H9 (cell line): ENCODE measurements around the gene CCS. TPM values are rescaled to one million over a fixed set of nuclear protein-coding genes. Genes with fewer than 3 reads are reported as not detected.

Experiments
- DNase-seq: peaks from one replicate; pipeline ENCODE4 v3.0.0-alpha.2; 2017
- H2AFZ ChIP-seq: one replicate; pipeline ENCODE4 v1.6.1; 2013; ENCODE audit warnings: mild to moderate bottlenecking, low read length, control low read depth, moderate library complexity
- H2AK5ac ChIP-seq: 2 replicates; pipeline ENCODE4 v1.6.1; 2013; ENCODE audit warnings: low read length, control low read depth, mixed read lengths; ENCODE audit not compliant: insufficient read length
- H2BK120ac ChIP-seq: one replicate; pipeline ENCODE4 v1.6.1; 2013; ENCODE audit warnings: low read depth, mild to moderate bottlenecking, low read length, control low read depth, inconsistent platforms; ENCODE audit not compliant: poor library complexity, severe bottlenecking
- H2BK12ac ChIP-seq: 2 replicates; pipeline ENCODE4 v1.6.1; 2013; ENCODE audit warnings: low read length, control low read depth, mixed read lengths, low read depth; ENCODE audit not compliant: insufficient read length
- H2BK15ac ChIP-seq: 2 replicates; pipeline ENCODE4 v1.6.1; 2013; ENCODE audit warnings: low read depth, low read length, control low read depth
- H2BK20ac ChIP-seq: one replicate; pipeline ENCODE4 v1.6.1; 2013; ENCODE audit warnings: low read depth, mild to moderate bottlenecking, low read length, control low read depth, inconsistent platforms; ENCODE audit not compliant: poor library complexity, severe bottlenecking
- H2BK5ac ChIP-seq: 2 replicates; pipeline ENCODE4 v1.6.1; 2013; ENCODE audit warnings: low read length, control low read depth, mixed read lengths; ENCODE audit not compliant: insufficient read length
- H3K14ac ChIP-seq: 2 replicates; pipeline ENCODE4 v1.6.1; 2013; ENCODE audit warnings: low read length, control low read depth; ENCODE audit not compliant: insufficient read depth
- H3K18ac ChIP-seq: 2 replicates; pipeline ENCODE4 v1.6.1; 2013; ENCODE audit warnings: low read depth, mild to moderate bottlenecking, mixed read lengths, low read length, control low read depth; ENCODE audit not compliant: insufficient read length
- H3K23ac ChIP-seq: 2 replicates; pipeline ENCODE4 v1.6.1; 2013; ENCODE audit warnings: low read length, control low read depth, mixed read lengths, low read depth; ENCODE audit not compliant: insufficient read length
- H3K23me2 ChIP-seq: 2 replicates; pipeline ENCODE4 v1.6.1; 2013; ENCODE audit warnings: low read depth, mild to moderate bottlenecking, mixed read lengths, low read length, control low read depth; ENCODE audit not compliant: insufficient read length, poor library complexity, severe bottlenecking
- H3K27ac ChIP-seq: 2 replicates; pipeline ENCODE4 v1.5.1; 2013; ENCODE audit warnings: low read length, control low read depth, mixed read lengths, low read depth; ENCODE audit not compliant: insufficient read length
- H3K27me3 ChIP-seq: 2 replicates; pipeline ENCODE4 v1.6.1; 2013; ENCODE audit warnings: low read length, control low read depth, inconsistent platforms; ENCODE audit not compliant: insufficient read depth
- H3K4ac ChIP-seq: 2 replicates; pipeline ENCODE4 v1.6.1; 2013; ENCODE audit warnings: low read depth, mild to moderate bottlenecking, control low read depth, inconsistent platforms, low read length, moderate library complexity
- H3K4me1 ChIP-seq: 2 replicates; pipeline ENCODE4 v1.6.1; 2013; ENCODE audit warnings: low read length, control low read depth, inconsistent platforms; ENCODE audit not compliant: insufficient read depth
- H3K4me2 ChIP-seq: 2 replicates; pipeline ENCODE4 v1.6.1; 2013; ENCODE audit warnings: low read length, control low read depth, mixed read lengths; ENCODE audit not compliant: insufficient read length, insufficient read depth
- H3K56ac ChIP-seq: 2 replicates; pipeline ENCODE4 v1.6.1; 2013; ENCODE audit warnings: low read depth, mild to moderate bottlenecking, mixed read lengths, low read length, control low read depth; ENCODE audit not compliant: insufficient read length
- H3K79me1 ChIP-seq: 2 replicates; pipeline ENCODE4 v1.6.1; 2013; ENCODE audit warnings: low read depth, mild to moderate bottlenecking, moderate library complexity, low read length, control low read depth, inconsistent platforms; ENCODE audit not compliant: insufficient read depth, poor library complexity, severe bottlenecking
- H3K79me2 ChIP-seq: 2 replicates; pipeline ENCODE4 v1.6.1; 2013; ENCODE audit warnings: low read length, control low read depth, inconsistent platforms; ENCODE audit not compliant: insufficient read depth
- H3K9ac ChIP-seq: 2 replicates; pipeline ENCODE4 v1.6.1; 2013; ENCODE audit warnings: low read length, control low read depth, mixed read lengths; ENCODE audit not compliant: insufficient read length; ENCODE audit errors: extremely low read depth
- H3K9me3 ChIP-seq: one replicate; pipeline ENCODE4 v1.6.1; 2013; ENCODE audit warnings: low read depth, low read length, inconsistent platforms; ENCODE audit not compliant: control insufficient read depth
- H3T11ph ChIP-seq: one replicate; pipeline ENCODE4 v1.6.1; 2013; ENCODE audit warnings: mild to moderate bottlenecking, low read length, control low read depth, inconsistent platforms
- H4K20me1 ChIP-seq: one replicate; pipeline ENCODE4 v1.6.1; 2013; ENCODE audit not compliant: control insufficient read depth, insufficient read length, insufficient read depth
- H4K5ac ChIP-seq: 2 replicates; pipeline ENCODE4 v1.6.1; 2013; ENCODE audit warnings: low read depth, mild to moderate bottlenecking, mixed read lengths, low read length, control low read depth; ENCODE audit not compliant: insufficient read length
- H4K8ac ChIP-seq: replicated peaks from 2 replicates; pipeline ENCODE4 v1.6.1; 2013; ENCODE audit warnings: low read length, control low read depth, mixed read lengths, low read depth; ENCODE audit not compliant: insufficient read length
- H4K91ac ChIP-seq: 2 replicates; pipeline ENCODE4 v1.6.1; 2013; ENCODE audit warnings: low read depth, mild to moderate bottlenecking, moderate library complexity, mixed read lengths, low read length, control low read depth; ENCODE audit not compliant: insufficient read length
- H3K27ac Mint-ChIP-seq, 3 experiments: 2 replicates in 2 of 3; 3 replicates in 1 of 3; pipeline ENCODE4 v1.8.0; 2020 to 2021; ENCODE audit warnings: mixed read lengths in 3 of 3, mild to moderate bottlenecking in 1 of 3, moderate library complexity in 1 of 3
- H3K27me3 Mint-ChIP-seq: 2 replicates; pipeline ENCODE4 v1.8.0; 2021; ENCODE audit warnings: low read depth, mild to moderate bottlenecking, moderate library complexity, mixed read lengths
- H3K36me3 Mint-ChIP-seq, 3 experiments: 2 replicates in 2 of 3; 3 replicates in 1 of 3; pipeline ENCODE4 v1.8.0; 2020 to 2021; ENCODE audit warnings: low read depth in 3 of 3, mixed read lengths in 3 of 3; ENCODE audit not compliant: insufficient read depth in 1 of 3
- H3K4me1 Mint-ChIP-seq, 2 experiments: 2 replicates each; pipeline ENCODE4 v1.8.0; 2020; ENCODE audit warnings: mixed read lengths in 2 of 2
- H3K4me3 Mint-ChIP-seq, 2 experiments: 2 replicates in 1 of 2; 3 replicates in 1 of 2; pipeline ENCODE4 v1.8.0; 2020 to 2021; ENCODE audit warnings: mild to moderate bottlenecking in 2 of 2, mixed read lengths in 2 of 2, moderate library complexity in 1 of 2
- H3K9me3 Mint-ChIP-seq, 2 experiments: 2 replicates in 1 of 2; 3 replicates in 1 of 2; pipeline ENCODE4 v1.8.0; 2020; ENCODE audit warnings: mild to moderate bottlenecking in 2 of 2, mixed read lengths in 2 of 2, moderate library complexity in 1 of 2
- CTCF ChIP-seq: fragments of 200-600 bp; sonication (generic); conservative IDR thresholded peaks from 3 replicates; pipeline ENCODE4 v1.8.0; 2021; ENCODE audit warnings: antibody characterized with exemption, mild to moderate bottlenecking
- WGBS: extraction: QIAGEN DNeasy Blood & Tissue Kit; methylation state at CpG from one replicate; pipeline ENCODE4 v1.1.7; 2013; ENCODE audit warnings: missing lambda C conversion rate, low lambda C conversion rate, mixed read lengths; ENCODE audit not compliant: insufficient read length; ENCODE audit errors: extremely low coverage; 5-methylcytosine and 5-hydroxymethylcytosine counted together
- total RNA-seq: library from RNA; stranded (reverse); gene quantifications from 2 replicates; pipeline ENCODE4 v1.2.1, GENCODE V29; 2021

The CCS gene
- total RNA-seq, 1 experiment from 2014 or later = 61.1 TPM

GRCh38 chr11:66629356-66629755 is 36.4 kb downstream of the CCS start:
- no peak overlapping the region for H3K27ac ChIP-seq
- peaks cover 59 to 84% (median 75%) of the 10 kb centered on the region in 3 experiments; a peak in 6 of 7 replicates for H3K36me3 Mint-ChIP-seq
- no peak overlapping the region for H2BK20ac ChIP-seq
- no peaks in the 10 kb centered on the region for H3K4me1 ChIP-seq
- DNase-seq = no peak
- H3K4me1 Mint-ChIP-seq = peaks cover 0 to 4% of the 10 kb centered on the region in 2 experiments; a peak in 2 of 4 replicates
- no peak overlapping the region for H3K56ac ChIP-seq
- no peak overlapping the region for H2BK15ac ChIP-seq
- no peak overlapping the region for H3K4me3 Mint-ChIP-seq
- no peaks in the 10 kb centered on the region for H3K9me3 Mint-ChIP-seq
- H3K9me3 ChIP-seq = no peaks in the 10 kb centered on the region
- peaks cover 40% of the 10 kb centered on the region; the same call in 1 of the 2 replicates for H3K79me2 ChIP-seq
- H2BK5ac ChIP-seq = no peak overlapping the region
- H3K79me1 ChIP-seq = peaks cover 12% of the 10 kb centered on the region
- no peak overlapping the region for H3K4me2 ChIP-seq
- H4K91ac ChIP-seq = no peak overlapping the region
- H3K23ac ChIP-seq = no peak overlapping the region
- H3K9ac ChIP-seq = no peak overlapping the region
- no peak overlapping the region; a peak in 1 of 7 replicates for H3K27ac Mint-ChIP-seq
- no peak for TF ChIP-seq CTCF
- no peaks in the 10 kb centered on the region for H3K27me3 ChIP-seq
- no peak overlapping the region for H2AK5ac ChIP-seq
- H2AFZ ChIP-seq = no peak overlapping the region
- no peak overlapping the region for H3K14ac ChIP-seq
- H3K27me3 Mint-ChIP-seq = no peaks in the 10 kb centered on the region
- no peak overlapping the region for H3K4ac ChIP-seq
- no peak overlapping the region for H4K8ac ChIP-seq
- H4K5ac ChIP-seq = no peak overlapping the region
- H3T11ph ChIP-seq = no peak overlapping the region
- no peak overlapping the region for H3K18ac ChIP-seq
- no peak overlapping the region for H2BK12ac ChIP-seq
- WGBS = no CpG with 5 or more reads among the region's 2 CpGs
- H3K23me2 ChIP-seq = no peaks in the 10 kb centered on the region
- H2BK120ac ChIP-seq = no peak overlapping the region
- H4K20me1 ChIP-seq = peaks cover 2% of the 10 kb centered on the region
